GM04503 (cell line): ENCODE results near the gene PICK1.
"Not testable (repeated sequence)": the region's sequence is repeated elsewhere in the genome, so short reads cannot be mapped to it uniquely, and the experiment has no call there.

Experiments used
- DNase-seq: peaks from one replicate; pipeline ENCODE4 v3.0.0-alpha.2; 2012; ENCODE audit warnings: low read depth

Gene PICK1

DNA sequence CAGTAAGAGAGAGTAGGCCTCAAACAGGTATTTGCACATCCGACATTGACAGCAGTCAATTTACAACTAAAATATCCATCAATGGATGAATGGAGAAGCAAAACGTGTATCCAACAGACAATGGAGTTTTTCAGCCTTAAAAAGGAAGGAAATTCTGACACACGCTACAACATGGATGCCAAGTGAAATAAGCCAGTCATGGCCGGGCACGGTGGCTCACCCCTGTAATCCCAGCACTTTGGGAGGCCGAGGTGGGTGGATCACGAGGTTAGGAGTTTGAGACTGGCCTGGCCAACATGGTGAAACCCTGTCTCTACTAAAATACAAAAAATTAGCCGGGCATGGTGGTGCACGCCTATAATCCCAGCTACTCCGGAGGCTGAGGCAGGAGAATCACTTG lies 60.4 kb downstream of the PICK1 start:
- not testable (repeated sequence) for DNase-seq

DNA sequence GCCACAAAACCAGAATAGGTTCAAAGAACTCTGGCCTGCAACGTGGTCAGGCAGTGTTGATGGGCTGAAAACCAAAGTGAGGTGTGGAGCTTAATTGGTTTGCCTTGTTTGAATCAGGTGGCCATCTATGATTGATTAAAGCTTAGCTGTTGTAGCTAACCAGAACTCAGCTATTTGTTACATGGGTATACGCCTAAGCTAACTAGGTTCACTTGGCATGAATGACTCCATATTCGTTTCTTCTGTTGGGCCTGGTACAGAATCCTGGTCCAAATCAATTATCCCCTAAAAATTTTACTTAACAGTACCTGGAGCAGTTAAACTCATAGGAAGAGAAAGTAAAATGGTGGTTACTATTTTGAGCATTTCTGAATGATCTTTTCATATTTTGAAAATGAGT lies 61.0 kb downstream of the PICK1 start:
- DNase-seq, result no peak

DNA sequence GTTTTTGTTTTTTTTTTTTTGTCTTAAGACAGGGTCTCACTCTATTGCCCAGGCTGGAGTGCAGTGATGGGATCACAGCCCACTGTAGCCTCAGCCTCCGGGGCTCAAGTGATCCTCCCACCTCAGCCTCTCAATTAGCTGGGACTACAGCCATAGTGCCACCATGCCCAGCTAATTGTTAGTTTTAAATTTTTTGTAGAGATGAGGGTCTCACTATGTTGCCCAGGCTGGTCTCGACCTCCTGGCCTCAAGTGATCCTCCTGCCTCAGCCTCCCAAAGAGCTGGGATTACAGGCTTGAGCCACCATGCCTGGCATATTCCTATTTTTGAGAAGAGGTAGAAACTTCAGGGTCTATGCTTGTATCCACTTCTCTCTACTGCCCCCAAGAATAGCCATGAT lies 61.5 kb downstream of the PICK1 start:
- DNase-seq, result not testable (repeated sequence)

GRCh38 chr22:38120359-38121110 lies 63.3 kb downstream of the PICK1 start:
- DNase-seq, result no peak

DNA sequence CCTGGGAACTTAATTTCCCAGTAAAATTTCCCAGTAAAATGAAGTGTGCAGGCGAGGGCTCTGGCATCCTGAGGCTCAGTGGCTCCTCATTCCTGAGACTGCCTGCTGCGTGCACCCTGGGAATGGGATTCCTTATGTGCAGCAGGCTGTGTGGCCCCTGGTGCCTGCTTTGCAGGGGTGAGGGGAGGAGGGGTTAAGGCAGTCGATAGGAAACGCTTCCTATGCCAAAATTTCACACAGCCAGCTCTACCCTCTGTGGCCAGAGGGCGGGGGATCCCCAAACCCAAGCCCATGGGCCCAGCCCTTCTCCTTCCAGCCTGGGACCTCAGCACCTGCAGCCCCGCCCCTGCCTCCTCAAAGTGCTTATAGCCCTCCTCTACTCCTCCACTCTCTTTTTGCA lies 65.4 kb downstream of the PICK1 start:
- no peak for DNase-seq

DNA sequence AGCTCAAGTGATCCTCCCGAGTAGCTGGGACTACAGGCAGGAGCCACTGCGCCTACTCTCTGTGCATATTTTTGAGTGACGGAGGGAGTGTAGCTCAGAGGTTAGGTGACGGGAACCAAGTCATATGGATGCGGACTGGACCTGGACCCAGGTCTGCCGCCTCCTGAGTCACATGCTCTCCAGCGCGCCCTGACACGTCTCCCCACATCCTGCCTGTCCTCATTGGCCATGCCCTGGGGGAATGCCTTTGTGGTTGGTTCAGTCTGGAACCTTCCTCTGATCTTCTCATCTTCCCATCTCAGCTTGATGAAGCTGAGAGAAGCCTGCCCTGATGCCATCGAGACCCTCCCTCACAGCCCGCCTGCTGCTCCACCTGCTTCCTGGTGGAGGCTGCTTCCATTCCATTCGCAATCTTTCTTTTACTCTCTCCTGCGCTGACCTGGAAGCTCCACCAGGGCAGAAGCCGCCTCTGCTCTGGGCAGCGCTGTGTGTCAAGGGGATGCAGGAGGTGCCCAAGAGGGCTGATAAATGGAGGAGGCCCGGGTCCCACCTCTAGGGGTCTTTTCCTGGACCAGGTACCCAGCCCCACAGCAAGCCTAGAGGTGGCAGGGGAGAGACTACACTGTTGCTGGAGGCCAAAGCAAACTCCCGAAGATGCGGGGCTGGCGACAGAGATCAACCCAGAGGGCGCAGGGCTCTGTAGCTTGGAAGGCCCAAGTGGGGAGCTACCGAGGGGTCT lies 67.2 kb downstream of the PICK1 start:
- DNase-seq, result no peak

GRCh38 chr22:38125038-38125610 lies 67.9 kb downstream of the PICK1 start:
- DNase-seq, result no peak
